CD14-positive monocyte (primary cell): Measurements from ENCODE around the gene UCMA. TPM values are rescaled to one million over a fixed set of nuclear protein-coding genes. Genes with fewer than 3 reads are reported as not detected.

ENCODE experiments used
- DNase-seq, 3 donors: peaks; one replicate each; pipeline ENCODE4 v3.0.0-alpha.2; 2011 to 2022
- H2AFZ ChIP-seq: 2 replicates; pipeline ENCODE4 v1.6.0; 2012; ENCODE audit warnings: mild to moderate bottlenecking, low read depth, low read length, inconsistent platforms; ENCODE audit not compliant: insufficient read depth, poor library complexity, severe bottlenecking
- H3K27ac ChIP-seq, 2 donors: 1 replicate in 1 of 2; 2 replicates in 1 of 2; pipeline ENCODE4 v1.5.1; 2012 to 2013; ENCODE audit warnings: low read length in 2 of 2, control low read depth in 1 of 2, inconsistent platforms in 1 of 2, low read depth in 1 of 2, mild to moderate bottlenecking in 1 of 2
- H3K27me3 ChIP-seq, 2 donors: one replicate each; pipeline versions ENCODE4 v1.6.0 to v1.6.1; 2011 to 2013; ENCODE audit warnings: low read length in 2 of 2; ENCODE audit not compliant: control insufficient read depth in 2 of 2, insufficient read depth in 2 of 2
- H3K36me3 ChIP-seq, 2 donors: replicated peaks in 1 of 2; 1 replicate in 1 of 2; 2 replicates in 1 of 2; pipeline versions ENCODE4 v1.5.1 to v1.6.1; 2012 to 2013; ENCODE audit warnings: low read length in 2 of 2, control low read depth in 1 of 2, inconsistent platforms in 1 of 2, mild to moderate bottlenecking in 1 of 2; ENCODE audit not compliant: insufficient read depth in 2 of 2, control insufficient read depth in 1 of 2
- H3K4me1 ChIP-seq, 2 donors: 1 replicate in 1 of 2; 2 replicates in 1 of 2; pipeline versions ENCODE4 v1.5.1 to v1.6.1; 2012 to 2013; ENCODE audit warnings: low read length in 2 of 2, control low read depth in 1 of 2, inconsistent platforms in 1 of 2, mild to moderate bottlenecking in 1 of 2, moderate library complexity in 1 of 2; ENCODE audit not compliant: insufficient read depth in 2 of 2, control insufficient read depth in 1 of 2
- H3K4me2 ChIP-seq: replicated peaks from 2 replicates; pipeline ENCODE3; 2012; ENCODE audit warnings: low read length, moderate library complexity, mild to moderate bottlenecking; ENCODE audit not compliant: poor library complexity, severe bottlenecking; ENCODE audit errors: extremely low read depth
- H3K4me3 ChIP-seq, 3 experiments: fragments of 200-600 bp in 1 of 3; sonication (generic) in 1 of 3; replicated peaks in 1 of 3; 1 replicate in 2 of 3; 2 replicates in 1 of 3; pipeline ENCODE4 v1.5.1; 2011 to 2013; ENCODE audit warnings: low read length in 3 of 3, mild to moderate bottlenecking in 3 of 3, control low read depth in 2 of 3, low read depth in 2 of 3, inconsistent platforms in 1 of 3, moderate library complexity in 1 of 3
- H3K79me2 ChIP-seq: 2 replicates; pipeline ENCODE4 v1.6.0; 2012; ENCODE audit warnings: mild to moderate bottlenecking, control low read depth, inconsistent platforms, low read length, moderate library complexity; ENCODE audit not compliant: insufficient read depth
- H3K9ac ChIP-seq: 2 replicates; pipeline ENCODE4 v1.6.0; 2017; ENCODE audit warnings: low read length, mild to moderate bottlenecking; ENCODE audit not compliant: insufficient read depth, poor library complexity, severe bottlenecking
- H3K9me3 ChIP-seq, 2 donors: replicated peaks in 1 of 2; 1 replicate in 1 of 2; 2 replicates in 1 of 2; pipeline versions ENCODE4 v1.5.1 to v1.6.1; 2012 to 2013; ENCODE audit warnings: low read length in 2 of 2, control low read depth in 1 of 2; ENCODE audit not compliant: control insufficient read depth in 1 of 2, insufficient read depth in 1 of 2
- H4K20me1 ChIP-seq: 2 replicates; pipeline ENCODE4 v1.6.0; 2012; ENCODE audit warnings: mild to moderate bottlenecking, low read length, control low read depth, moderate library complexity; ENCODE audit not compliant: insufficient read depth
- H3K27ac Mint-ChIP-seq, 7 donors: one replicate each; pipeline ENCODE4 v1.8.0; 2020; ENCODE audit warnings: mild to moderate bottlenecking in 7 of 7, mixed read lengths in 7 of 7, moderate library complexity in 6 of 7, inconsistent platforms in 2 of 7
- H3K27me3 Mint-ChIP-seq, 3 donors: one replicate each; pipeline ENCODE4 v1.8.0; 2021 to 2022; ENCODE audit warnings: low read depth in 3 of 3, mild to moderate bottlenecking in 3 of 3, mixed read lengths in 3 of 3, moderate library complexity in 3 of 3, inconsistent platforms in 1 of 3
- H3K36me3 Mint-ChIP-seq, 2 donors: one replicate each; pipeline ENCODE4 v1.8.0; 2020; ENCODE audit warnings: mixed read lengths in 2 of 2, inconsistent platforms in 1 of 2, mild to moderate bottlenecking in 1 of 2
- H3K4me1 Mint-ChIP-seq: one replicate; pipeline ENCODE4 v1.8.0; 2020; ENCODE audit warnings: mild to moderate bottlenecking, mixed read lengths
- H3K4me3 Mint-ChIP-seq, 2 donors: one replicate each; pipeline ENCODE4 v1.8.0; 2020; ENCODE audit warnings: mild to moderate bottlenecking in 2 of 2, mixed read lengths in 2 of 2, moderate library complexity in 1 of 2
- H3K9me3 Mint-ChIP-seq, 7 donors: one replicate each; pipeline ENCODE4 v1.8.0; 2020 to 2022; ENCODE audit warnings: mixed read lengths in 7 of 7, mild to moderate bottlenecking in 6 of 7, moderate library complexity in 6 of 7, inconsistent platforms in 2 of 7
- CTCF ChIP-seq: fragments of 200-600 bp; IDR thresholded peaks from one replicate; pipeline ENCODE4 v1.8.0; 2022; ENCODE audit warnings: antibody characterized with exemption, mild to moderate bottlenecking
- WGBS: methylation state at CpG from one replicate; pipeline ENCODE4 v1.1.5; 2013; ENCODE audit warnings: missing lambda C conversion rate; ENCODE audit not compliant: insufficient coverage; 5-methylcytosine and 5-hydroxymethylcytosine counted together
- intact Hi-C, 2 donors: fragments of 100-400 bp; cut with micrococcal nuclease; formaldehyde crosslinking; loops; one replicate each; pipeline versions ENCODE4 v1.15.0 to v1.15.1; 2023
- polyA plus RNA-seq, 3 donors: library from polyadenylated mRNA; depleted of rRNA in 1 of 3; unstranded in 2 of 3; stranded (reverse) in 1 of 3; fragments of 300-500 nt in 2 of 3; fragments of >200 nt in 1 of 3; fragmentation: Illumina TruSeq in 2 of 3; gene quantifications; 1 replicate in 2 of 3; 2 replicates in 1 of 3; pipeline ENCODE4 v1.2.3, GENCODE V29; 2012 to 2021

UCMA gene
- polyA plus RNA-seq, 3 donors, result not detected

- Histone ChIP-seq H3K27me3 (no peaks in the 10 kb centered on the region), H3K4me1 (no peaks in the 10 kb centered on the region), H3K79me2 (no peaks in the 10 kb centered on the region), H3K4me3 (no peak overlapping the region), H2AFZ (no peak overlapping the region), H3K36me3 (no peaks in the 10 kb centered on the region), H3K4me2 (no peak overlapping the region), H3K27ac (no peak overlapping the region), H4K20me1 (no peaks in the 10 kb centered on the region), H3K9me3 (no peaks in the 10 kb centered on the region), H3K9ac (no peak overlapping the region)
- Mint-ChIP-seq H3K4me1 (no peaks in the 10 kb centered on the region), H3K9me3 (no peaks in the 10 kb centered on the region), H3K27me3 (peaks cover 2 to 7% (median 3%) of the 10 kb centered on the region in 3 donors), H3K36me3 (no peaks in the 10 kb centered on the region), H3K4me3 (no peak overlapping the region), H3K27ac (no peak overlapping the region)
- intact Hi-C loops, result no loop called here
- TF ChIP-seq CTCF, result no peak
- WGBS, result 92% methylated on average over 5 of the region's 9 CpGs
- no peak for DNase-seq
Measured at GRCh38 chr10:13231190-13231589, 3.0 kb downstream of the UCMA start.

GRCh38 chr10:13227031-13227430 is 7.1 kb downstream of the UCMA start:
- no peak for DNase-seq
- H3K27ac ChIP-seq, result no peak overlapping the region
- no peaks in the 10 kb centered on the region for H3K9me3 ChIP-seq
- no peaks in the 10 kb centered on the region for H3K4me1 Mint-ChIP-seq
- 80% methylated on average over 2 of the region's 5 CpGs for WGBS
- H3K36me3 Mint-ChIP-seq, result no peaks in the 10 kb centered on the region
- no peak overlapping the region for H3K4me3 ChIP-seq
- H3K4me3 Mint-ChIP-seq, result no peak overlapping the region
- no peaks in the 10 kb centered on the region for H3K36me3 ChIP-seq
- no peaks in the 10 kb centered on the region for H3K9me3 Mint-ChIP-seq
- H3K4me1 ChIP-seq, result no peaks in the 10 kb centered on the region
- no peaks in the 10 kb centered on the region for H3K27me3 ChIP-seq
- H3K27ac Mint-ChIP-seq, result no peak overlapping the region
- no peak for TF ChIP-seq CTCF
- no peak overlapping the region for H3K9ac ChIP-seq
- H4K20me1 ChIP-seq, result no peaks in the 10 kb centered on the region
- H3K27me3 Mint-ChIP-seq, result peaks cover 2 to 6% (median 3%) of the 10 kb centered on the region in 3 donors
- intact Hi-C loops, result no loop called here
- H2AFZ ChIP-seq, result no peak overlapping the region
- no peak overlapping the region for H3K4me2 ChIP-seq
- H3K79me2 ChIP-seq, result no peaks in the 10 kb centered on the region
